K562 (cell line): ENCODE measurements around the gene PLCG2. TPM values are rescaled to one million over a fixed set of nuclear protein-coding genes. Genes with fewer than 3 reads are reported as not detected.

Source experiments
- ATAC-seq: fragments of 200-7000 bp; cut with Tn5 transposase; 3 replicates; pipeline ENCODE4 v1.9.1; 2020; ENCODE audit warnings: moderate library complexity
- BruUV-seq: library from RNA; stranded (reverse); fragments of 400-500 nt; replicated peaks from 2 replicates; lab custom pipeline; 2021; lab: Mats Ljungman, UMichigan
- CTCF ChIA-PET: fragments of 300-600 bp; formaldehyde crosslinking; extraction: SDS; loops from one replicate; lab custom pipeline; 2021; ENCODE audit warnings: low intra/inter-chr PET ratio; lab: Yijun Ruan, JAX
- POLR2A ChIA-PET: fragments of 300-600, 350-650 bp; sonication (Branson Sonifier 250); formaldehyde crosslinking; extraction: SDS; loops from one replicate; lab custom pipeline; 2021; ENCODE audit warnings: antibody characterized with exemption, inconsistent platforms; lab: Yijun Ruan, JAX
- DNase-seq, 4 experiments: peaks; one replicate each; pipeline versions ENCODE4 v3.0.0 to v3.0.0-alpha.2; 2011 to 2018; ENCODE audit warnings: low spot score in 3 of 4, mixed read lengths in 3 of 4; ENCODE audit errors: extremely low read depth in 1 of 4
- FAIRE-seq: peaks from 2 replicates; lab custom pipeline; 2011; peaks lifted over from hg19 to GRCh38; lab: Jason Lieb, UNC
- H2AFZ ChIP-seq: 2 replicates; pipeline ENCODE4 v1.6.0; 2011; ENCODE audit warnings: low read depth, low read length, control low read depth, inconsistent platforms
- H3K27ac ChIP-seq: fragments of 200-600 bp; 3 replicates; pipeline ENCODE4 v1.8.0; 2011; ENCODE audit warnings: low read depth, mild to moderate bottlenecking, control low read depth, inconsistent platforms, low read length, moderate library complexity, mixed read lengths; ENCODE audit errors: extremely low read depth
- H3K27me3 ChIP-seq, 2 experiments: fragments of 300-600 bp in 1 of 2; 2 replicates in 1 of 2; 3 replicates in 1 of 2; pipeline versions ENCODE4 v1.6.0 to v1.8.0; 2011; ENCODE audit warnings: inconsistent platforms in 2 of 2, low read length in 2 of 2, mild to moderate bottlenecking in 1 of 2, mixed read lengths in 1 of 2, moderate library complexity in 1 of 2; ENCODE audit not compliant: control insufficient read depth in 2 of 2, insufficient read depth in 2 of 2
- H3K36me3 ChIP-seq: fragments of 300-600 bp; 3 replicates; pipeline ENCODE4 v1.8.0; 2011; ENCODE audit warnings: mild to moderate bottlenecking, low read length, inconsistent platforms; ENCODE audit not compliant: control insufficient read depth, insufficient read depth
- H3K4me1 ChIP-seq, 2 experiments: fragments of 200-600 bp in 1 of 2; replicated peaks in 1 of 2; 2 replicates in 1 of 2; 3 replicates in 1 of 2; pipeline versions ENCODE4 v1.5.1 to v1.8.0; 2011; ENCODE audit warnings: inconsistent platforms in 2 of 2, low read length in 2 of 2, mild to moderate bottlenecking in 1 of 2, mixed read lengths in 1 of 2, moderate library complexity in 1 of 2; ENCODE audit not compliant: control insufficient read depth in 2 of 2, insufficient read depth in 2 of 2
- H3K4me2 ChIP-seq: 2 replicates; pipeline ENCODE4 v1.6.1; 2011; ENCODE audit warnings: low read length, control low read depth, inconsistent platforms, mixed read lengths; ENCODE audit not compliant: insufficient read depth
- H3K4me3 ChIP-seq: fragments of 200-600 bp; sonication (generic), shearing (Covaris generic); 2 replicates; pipeline ENCODE4 v1.5.1; 2016; ENCODE audit warnings: control low read depth, inconsistent platforms
- H3K79me2 ChIP-seq: fragments of 200-600 bp; 3 replicates; pipeline ENCODE4 v1.8.0; 2011; ENCODE audit warnings: low read length, inconsistent platforms; ENCODE audit not compliant: control insufficient read depth, insufficient read depth
- H3K9ac ChIP-seq, 2 experiments: 2 replicates each; pipeline versions ENCODE4 v1.6.0 to v1.6.1; 2011; ENCODE audit warnings: low read depth in 2 of 2, low read length in 2 of 2, control low read depth in 1 of 2, inconsistent platforms in 1 of 2, mild to moderate bottlenecking in 1 of 2, mixed read lengths in 1 of 2; ENCODE audit not compliant: insufficient read depth in 1 of 2
- H3K9me1 ChIP-seq: one replicate; pipeline ENCODE4 v1.6.0; 2011; ENCODE audit warnings: inconsistent platforms, mild to moderate bottlenecking, low read length, moderate library complexity; ENCODE audit not compliant: control insufficient read depth, insufficient read depth
- H3K9me3 ChIP-seq: replicated peaks from 2 replicates; pipeline ENCODE4 v1.5.1; 2011; ENCODE audit warnings: low read depth, low read length, inconsistent platforms; ENCODE audit not compliant: control insufficient read depth, insufficient read depth
- H4K20me1 ChIP-seq: replicated peaks from 2 replicates; pipeline ENCODE4 v1.6.1; 2011; ENCODE audit warnings: low read length, inconsistent platforms, mixed read lengths; ENCODE audit not compliant: control insufficient read depth, insufficient read depth
- BCL6 ChIP-seq: fragments of 250-450 bp; sonication (Bioruptor Pico); IDR thresholded peaks from 2 replicates; pipeline ENCODE4 v1.4.0; 2020
- BHLHE40 ChIP-seq: IDR thresholded peaks from 2 replicates; pipeline ENCODE4 v1.6.1; 2011; ENCODE audit warnings: low read length, improper control_type of control experiment
- CHD2 ChIP-seq: IDR thresholded peaks from 2 replicates; pipeline ENCODE4 v1.6.1; 2011; ENCODE audit warnings: low read depth, low read length
- COPS2 ChIP-seq: fragments of 450-650 bp; conservative IDR thresholded peaks from 2 replicates; pipeline ENCODE4 v1.6.1; 2016; ENCODE audit warnings: mild to moderate bottlenecking, moderate library complexity
- ESRRB ChIP-seq: fragments of 250-450 bp; sonication (Bioruptor Pico); IDR thresholded peaks from 2 replicates; pipeline ENCODE4 v1.5.0; 2020; ENCODE audit warnings: mild to moderate bottlenecking, moderate library complexity, borderline replicate concordance
- HNRNPLL ChIP-seq: fragments of 200-400 bp; formaldehyde crosslinking; IDR thresholded peaks from 2 replicates; pipeline ENCODE4 v1.6.1; 2017; ENCODE audit warnings: low read length, low read depth, mild to moderate bottlenecking; ENCODE audit not compliant: poor library complexity, severe bottlenecking
- KAT2B ChIP-seq: IDR thresholded peaks from one replicate; pipeline ENCODE4 v1.6.1; 2012; ENCODE audit warnings: low read depth, mild to moderate bottlenecking, control low read depth, inconsistent platforms, low read length, moderate library complexity
- MYBL2 ChIP-seq, 2 experiments: fragments of 450-650 bp in 1 of 2; sonication (generic) in 1 of 2; formaldehyde crosslinking in 1 of 2; IDR thresholded peaks; 2 replicates each; pipeline versions ENCODE4 v1.6.1 to v1.8.1; 2017 to 2022; ENCODE audit warnings: borderline replicate concordance in 1 of 2, inconsistent platforms in 1 of 2, low read depth in 1 of 2, mild to moderate bottlenecking in 1 of 2, missing genetic modification reagents in 1 of 2, moderate library complexity in 1 of 2
- NFXL1 ChIP-seq: fragments of 450-650 bp; formaldehyde crosslinking; IDR thresholded peaks from 2 replicates; pipeline ENCODE4 v1.4.0; 2021; ENCODE audit warnings: mild to moderate bottlenecking
- RAD51 ChIP-seq: fragments of 450-650 bp; IDR thresholded peaks from 2 replicates; pipeline ENCODE4 v1.7.1; 2016; ENCODE audit warnings: low read depth, mild to moderate bottlenecking, borderline replicate concordance
- SIN3B ChIP-seq: fragments of 450-650 bp; IDR thresholded peaks from 2 replicates; pipeline ENCODE4 v1.6.1; 2017; ENCODE audit warnings: low read depth, mild to moderate bottlenecking, moderate library complexity
- THRAP3 ChIP-seq: fragments of 450-650 bp; IDR thresholded peaks from 2 replicates; pipeline ENCODE4 v1.6.1; 2016; ENCODE audit warnings: mild to moderate bottlenecking, inconsistent platforms, borderline replicate concordance
- ZNF354B ChIP-seq: fragments of 250-450 bp; sonication (Bioruptor Pico); IDR thresholded peaks from 2 replicates; pipeline ENCODE4 v1.4.0; 2020
- WGBS: fragments of 100-300 bp; shearing (Covaris generic); methylation state at CpG from one replicate; pipeline ENCODE4 v1.1.6; 2016; ENCODE audit warnings: low coverage, mixed read lengths; ENCODE audit not compliant: insufficient coverage; ENCODE audit errors: missing lambda C conversion rate; 5-methylcytosine and 5-hydroxymethylcytosine counted together
- in situ Hi-C: fragments of 300-500 bp; cut with MboI; formaldehyde crosslinking; loops from 4 replicates; pipeline ENCODE4 v1.15.0; 2018; ENCODE audit warnings: inconsistent platforms, mixed read lengths
- intact Hi-C: fragments of 100-400 bp; cut with micrococcal nuclease; formaldehyde crosslinking; loops from 2 replicates; pipeline ENCODE4 v1.14.2; 2022
- polyA plus RNA-seq, 8 experiments: library from polyadenylated mRNA; depleted of rRNA in 4 of 8; stranded (reverse) in 5 of 8; unstranded in 3 of 8; fragments of >200 nt; fragmentation: Nextera tagmentation in 2 of 8; fragmentation: Illumina TruSeq in 1 of 8; extraction: Ambion mirVana in 2 of 8; extraction: Trizol in 1 of 8; gene quantifications; 2 replicates each; pipeline versions ENCODE4 v1.2.1 to v1.2.3, GENCODE V29; 2011 to 2014; ENCODE audit warnings: inconsistent platforms in 1 of 8, missing spikeins in 1 of 8
- total RNA-seq, 7 experiments: library from RNA; depleted of rRNA in 6 of 7; stranded (reverse); fragments of >200 nt in 6 of 7; fragmentation: Illumina TruSeq in 2 of 7; extraction: Trizol in 2 of 7; gene quantifications; 2 replicates each; pipeline versions ENCODE4 v1.2.1 to v1.2.3, GENCODE V29; 2011 to 2021; ENCODE audit warnings: low replicate concordance in 1 of 7
- TF ChIP-seq, protein P1 (sequence below): fragments of 250-450 bp; sonication (Bioruptor Pico); IDR thresholded peaks from 2 replicates; pipeline ENCODE4 v1.4.0; 2020
- TF ChIP-seq, protein P2 (sequence below): sonication (generic); formaldehyde crosslinking; IDR thresholded peaks from 2 replicates; pipeline ENCODE4 v1.8.0; 2022; ENCODE audit warnings: mild to moderate bottlenecking, missing genetic modification reagents
- TF ChIP-seq, protein P3 (sequence below), 2 experiments: fragments of 450-650 bp; conservative IDR thresholded peaks; 2 replicates each; pipeline ENCODE4 v1.6.1; 2017; ENCODE audit warnings: mild to moderate bottlenecking in 2 of 2, moderate library complexity in 2 of 2

The PLCG2 gene
- total and polyA plus RNA-seq, 9 of the 15 experiments (the other 6 are each of a cell fraction or from before 2014, with no cell fraction given) = 0.94 to 7.1 (median 3.1) TPM

GRCh38 chr16:81866820-81867440, 87.8 kb downstream of the PLCG2 start:
- ATAC-seq = peak; percentile 28; the same call in 2 of the 3 replicates
- in situ Hi-C loops (no loop called here), intact Hi-C loops (no loop called here)
- ChIA-PET POLR2A (interaction anchor here (0.7 to 1.7 kb wide), 3 partner anchors 11 to 376 kb away, joined by 3 to 12 read pairs (median 3); no protein-coding TSS in a partner anchor), CTCF (no interaction called here)
- Histone ChIP-seq H3K36me3 (no peaks in the 10 kb centered on the region), H3K4me1 (no peaks in the 10 kb centered on the region), H3K9me3 (no peaks in the 10 kb centered on the region), H3K9me1 (no peaks in the 10 kb centered on the region), H3K4me3 (no peak overlapping the region), H3K27ac (no peak overlapping the region), H3K4me2 (no peak overlapping the region), H2AFZ (no peak overlapping the region), H3K9ac (no peak overlapping the region), H3K27me3 (peaks cover 6 to 44% of the 10 kb centered on the region in 2 experiments; a peak in 3 of 5 replicates), H4K20me1 (no peaks in the 10 kb centered on the region), H3K79me2 (no peaks in the 10 kb centered on the region)
- 8% methylated on average over 10 of the region's 10 CpGs for WGBS
- DNase-seq = no peak
- no TSS peak for BruUV-seq
- no peak for FAIRE-seq
- TF ChIP-seq ZNF354B (CRISPR knock-in tag) = no peak
- no peak for TF ChIP-seq THRAP3
- TF ChIP-seq, protein P1, sequence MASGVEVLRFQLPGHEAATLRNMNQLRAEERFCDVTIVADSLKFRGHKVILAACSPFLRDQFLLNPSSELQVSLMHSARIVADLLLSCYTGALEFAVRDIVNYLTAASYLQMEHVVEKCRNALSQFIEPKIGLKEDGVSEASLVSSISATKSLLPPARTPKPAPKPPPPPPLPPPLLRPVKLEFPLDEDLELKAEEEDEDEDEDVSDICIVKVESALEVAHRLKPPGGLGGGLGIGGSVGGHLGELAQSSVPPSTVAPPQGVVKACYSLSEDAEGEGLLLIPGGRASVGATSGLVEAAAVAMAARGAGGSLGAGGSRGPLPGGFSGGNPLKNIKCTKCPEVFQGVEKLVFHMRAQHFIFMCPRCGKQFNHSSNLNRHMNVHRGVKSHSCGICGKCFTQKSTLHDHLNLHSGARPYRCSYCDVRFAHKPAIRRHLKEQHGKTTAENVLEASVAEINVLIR (CRISPR knock-in tag) = no peak
- TF ChIP-seq MYBL2 (IDR thresholded peaks at IDR 0.05; ENCODE audit: low read depth) = no peak
- no peak for TF ChIP-seq MYBL2 (CRISPR knock-in tag; IDR thresholded peaks at IDR 0.05; ENCODE audit: borderline replicate concordance)
- TF ChIP-seq RAD51 = no peak
- no peak for TF ChIP-seq BHLHE40
- TF ChIP-seq, protein P2, sequence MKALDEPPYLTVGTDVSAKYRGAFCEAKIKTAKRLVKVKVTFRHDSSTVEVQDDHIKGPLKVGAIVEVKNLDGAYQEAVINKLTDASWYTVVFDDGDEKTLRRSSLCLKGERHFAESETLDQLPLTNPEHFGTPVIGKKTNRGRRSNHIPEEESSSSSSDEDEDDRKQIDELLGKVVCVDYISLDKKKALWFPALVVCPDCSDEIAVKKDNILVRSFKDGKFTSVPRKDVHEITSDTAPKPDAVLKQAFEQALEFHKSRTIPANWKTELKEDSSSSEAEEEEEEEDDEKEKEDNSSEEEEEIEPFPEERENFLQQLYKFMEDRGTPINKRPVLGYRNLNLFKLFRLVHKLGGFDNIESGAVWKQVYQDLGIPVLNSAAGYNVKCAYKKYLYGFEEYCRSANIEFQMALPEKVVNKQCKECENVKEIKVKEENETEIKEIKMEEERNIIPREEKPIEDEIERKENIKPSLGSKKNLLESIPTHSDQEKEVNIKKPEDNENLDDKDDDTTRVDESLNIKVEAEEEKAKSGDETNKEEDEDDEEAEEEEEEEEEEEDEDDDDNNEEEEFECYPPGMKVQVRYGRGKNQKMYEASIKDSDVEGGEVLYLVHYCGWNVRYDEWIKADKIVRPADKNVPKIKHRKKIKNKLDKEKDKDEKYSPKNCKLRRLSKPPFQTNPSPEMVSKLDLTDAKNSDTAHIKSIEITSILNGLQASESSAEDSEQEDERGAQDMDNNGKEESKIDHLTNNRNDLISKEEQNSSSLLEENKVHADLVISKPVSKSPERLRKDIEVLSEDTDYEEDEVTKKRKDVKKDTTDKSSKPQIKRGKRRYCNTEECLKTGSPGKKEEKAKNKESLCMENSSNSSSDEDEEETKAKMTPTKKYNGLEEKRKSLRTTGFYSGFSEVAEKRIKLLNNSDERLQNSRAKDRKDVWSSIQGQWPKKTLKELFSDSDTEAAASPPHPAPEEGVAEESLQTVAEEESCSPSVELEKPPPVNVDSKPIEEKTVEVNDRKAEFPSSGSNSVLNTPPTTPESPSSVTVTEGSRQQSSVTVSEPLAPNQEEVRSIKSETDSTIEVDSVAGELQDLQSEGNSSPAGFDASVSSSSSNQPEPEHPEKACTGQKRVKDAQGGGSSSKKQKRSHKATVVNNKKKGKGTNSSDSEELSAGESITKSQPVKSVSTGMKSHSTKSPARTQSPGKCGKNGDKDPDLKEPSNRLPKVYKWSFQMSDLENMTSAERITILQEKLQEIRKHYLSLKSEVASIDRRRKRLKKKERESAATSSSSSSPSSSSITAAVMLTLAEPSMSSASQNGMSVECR (CRISPR knock-in tag) = no peak
- no peak for TF ChIP-seq ESRRB (CRISPR knock-in tag)
- no peak for TF ChIP-seq BCL6 (CRISPR knock-in tag)
- no peak for TF ChIP-seq CHD2
- TF ChIP-seq NFXL1 = no peak
- TF ChIP-seq KAT2B = no peak
- TF ChIP-seq HNRNPLL = no peak
- TF ChIP-seq COPS2 = no peak
- TF ChIP-seq, protein P3, sequence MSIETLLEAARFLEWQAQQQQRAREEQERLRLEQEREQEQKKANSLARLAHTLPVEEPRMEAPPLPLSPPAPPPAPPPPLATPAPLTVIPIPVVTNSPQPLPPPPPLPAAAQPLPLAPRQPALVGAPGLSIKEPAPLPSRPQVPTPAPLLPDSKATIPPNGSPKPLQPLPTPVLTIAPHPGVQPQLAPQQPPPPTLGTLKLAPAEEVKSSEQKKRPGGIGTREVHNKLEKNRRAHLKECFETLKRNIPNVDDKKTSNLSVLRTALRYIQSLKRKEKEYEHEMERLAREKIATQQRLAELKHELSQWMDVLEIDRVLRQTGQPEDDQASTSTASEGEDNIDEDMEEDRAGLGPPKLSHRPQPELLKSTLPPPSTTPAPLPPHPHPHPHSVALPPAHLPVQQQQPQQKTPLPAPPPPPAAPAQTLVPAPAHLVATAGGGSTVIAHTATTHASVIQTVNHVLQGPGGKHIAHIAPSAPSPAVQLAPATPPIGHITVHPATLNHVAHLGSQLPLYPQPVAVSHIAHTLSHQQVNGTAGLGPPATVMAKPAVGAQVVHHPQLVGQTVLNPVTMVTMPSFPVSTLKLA (conservative IDR thresholded peaks at IDR 0.05) = no peak
- no peak for TF ChIP-seq SIN3B
